Mesenchymal stem cell (in vitro differentiated cells and primary cell): ENCODE data around the gene TBC1D8.

Experiments used
- DNase-seq: peaks from one replicate; pipeline ENCODE4 v3.0.0-alpha.2; 2013
- H2AFZ ChIP-seq: one replicate; pipeline ENCODE4 v1.6.1; 2013; ENCODE audit warnings: low read depth, mild to moderate bottlenecking, control low read depth, inconsistent platforms, low read length, moderate library complexity
- H2AK5ac ChIP-seq: 2 replicates; pipeline ENCODE4 v1.6.1; 2013; ENCODE audit warnings: low read length, moderate library complexity, mild to moderate bottlenecking, inconsistent platforms; ENCODE audit not compliant: severe bottlenecking
- H2BK120ac ChIP-seq: one replicate; pipeline ENCODE4 v1.6.1; 2013; ENCODE audit warnings: low read depth, mild to moderate bottlenecking, inconsistent platforms, low read length, moderate library complexity
- H2BK12ac ChIP-seq, 2 experiments: one replicate each; pipeline ENCODE4 v1.6.1; 2013; ENCODE audit warnings: inconsistent platforms in 2 of 2, low read length in 2 of 2, mild to moderate bottlenecking in 2 of 2, moderate library complexity in 2 of 2, control low read depth in 1 of 2
- H2BK15ac ChIP-seq: one replicate; pipeline ENCODE4 v1.6.1; 2013; ENCODE audit warnings: mild to moderate bottlenecking, low read depth, inconsistent platforms; ENCODE audit not compliant: poor library complexity, severe bottlenecking
- H2BK5ac ChIP-seq: 2 replicates; pipeline ENCODE4 v1.6.1; 2013; ENCODE audit warnings: low read depth, mild to moderate bottlenecking, low read length, control low read depth, inconsistent platforms; ENCODE audit not compliant: poor library complexity, severe bottlenecking
- H3K14ac ChIP-seq, 2 experiments: one replicate each; pipeline ENCODE4 v1.6.1; 2013; ENCODE audit warnings: inconsistent platforms in 2 of 2, low read length in 2 of 2, control low read depth in 1 of 2, mild to moderate bottlenecking in 1 of 2, moderate library complexity in 1 of 2
- H3K18ac ChIP-seq, 2 experiments: one replicate each; pipeline ENCODE4 v1.6.1; 2013; ENCODE audit warnings: inconsistent platforms in 2 of 2, low read length in 2 of 2, control low read depth in 1 of 2, low read depth in 1 of 2, mild to moderate bottlenecking in 1 of 2
- H3K23ac ChIP-seq, 2 experiments: one replicate each; pipeline ENCODE4 v1.6.1; 2013; ENCODE audit warnings: inconsistent platforms in 2 of 2, low read length in 2 of 2, mild to moderate bottlenecking in 2 of 2, moderate library complexity in 2 of 2, control low read depth in 1 of 2
- H3K27ac ChIP-seq: 2 replicates; pipeline ENCODE4 v1.5.1; 2013; ENCODE audit warnings: mild to moderate bottlenecking, moderate library complexity, low read length, control low read depth, inconsistent platforms; ENCODE audit not compliant: poor library complexity, severe bottlenecking
- H3K27me3 ChIP-seq, 2 experiments: 2 replicates each; pipeline versions ENCODE4 v1.6.1 to v1.7.0; 2013; ENCODE audit warnings: low read length in 2 of 2, mild to moderate bottlenecking in 2 of 2, moderate library complexity in 2 of 2, control low read depth in 1 of 2, inconsistent platforms in 1 of 2; ENCODE audit not compliant: control insufficient read depth in 1 of 2, insufficient read depth in 1 of 2
- H3K36me3 ChIP-seq, 2 experiments: 2 replicates each; pipeline versions ENCODE4 v1.6.1 to v1.7.0; 2013; ENCODE audit warnings: low read length in 2 of 2, control low read depth in 1 of 2, inconsistent platforms in 1 of 2, low read depth in 1 of 2, mild to moderate bottlenecking in 1 of 2; ENCODE audit not compliant: insufficient read depth in 2 of 2, control insufficient read depth in 1 of 2
- H3K4ac ChIP-seq, 2 experiments: one replicate each; pipeline ENCODE4 v1.6.1; 2013; ENCODE audit warnings: inconsistent platforms in 2 of 2, low read length in 2 of 2, mild to moderate bottlenecking in 2 of 2, moderate library complexity in 2 of 2, control low read depth in 1 of 2, low read depth in 1 of 2
- H3K4me1 ChIP-seq: 2 replicates; pipeline ENCODE4 v1.6.1; 2013; ENCODE audit warnings: low read depth, low read length, control low read depth; ENCODE audit not compliant: control insufficient read depth, insufficient read depth
- H3K4me2 ChIP-seq: 2 replicates; pipeline ENCODE4 v1.6.1; 2013; ENCODE audit warnings: low read length, mild to moderate bottlenecking, inconsistent platforms; ENCODE audit not compliant: poor library complexity, severe bottlenecking
- H3K4me3 ChIP-seq, 2 experiments: 2 replicates each; pipeline versions ENCODE4 v1.5.1 to v1.7.0; 2013; ENCODE audit warnings: low read length in 2 of 2, mild to moderate bottlenecking in 2 of 2, control low read depth in 1 of 2, low read depth in 1 of 2; ENCODE audit not compliant: insufficient read depth in 1 of 2
- H3K79me1 ChIP-seq: replicated peaks from 2 replicates; pipeline ENCODE4 v1.6.1; 2013; ENCODE audit warnings: mild to moderate bottlenecking, control low read depth, low read length, inconsistent platforms; ENCODE audit not compliant: poor library complexity, severe bottlenecking
- H3K9ac ChIP-seq: 2 replicates; pipeline ENCODE4 v1.7.0; 2013; ENCODE audit warnings: mild to moderate bottlenecking, low read length, moderate library complexity
- H3K9me3 ChIP-seq: 2 replicates; pipeline ENCODE4 v1.7.0; 2013; ENCODE audit warnings: mild to moderate bottlenecking, low read length; ENCODE audit not compliant: control insufficient read depth
- H4K8ac ChIP-seq: one replicate; pipeline ENCODE4 v1.6.1; 2013; ENCODE audit warnings: inconsistent platforms, mild to moderate bottlenecking, low read length, moderate library complexity
- H4K91ac ChIP-seq: one replicate; pipeline ENCODE4 v1.6.1; 2013; ENCODE audit warnings: mild to moderate bottlenecking, low read length, inconsistent platforms
- WGBS: methylation state at CpG from one replicate; pipeline ENCODE4 v1.1.7; 2013; ENCODE audit warnings: mixed read lengths; 5-methylcytosine and 5-hydroxymethylcytosine counted together

Gene TBC1D8

GRCh38 chr2:100999995-101000394, 151.2 kb downstream of the TBC1D8 start:
- Histone ChIP-seq H3K4me2 (no peak overlapping the region), H3K36me3 (peaks cover 8 to 26% of the 10 kb centered on the region in 2 experiments), H3K4me1 (peaks cover 12% of the 10 kb centered on the region), H2BK120ac (no peak overlapping the region), H3K14ac (no peak overlapping the region), H3K4me3 (no peak overlapping the region), H3K9me3 (no peaks in the 10 kb centered on the region), H3K9ac (no peak overlapping the region), H3K4ac (no peak overlapping the region), H3K27me3 (no peaks in the 10 kb centered on the region), H4K8ac (no peak overlapping the region), H2AK5ac (no peak overlapping the region), H3K79me1 (peaks cover 2% of the 10 kb centered on the region), H2BK15ac (no peak overlapping the region), H3K27ac (no peak overlapping the region), H2BK5ac (no peak overlapping the region), H3K23ac (no peak overlapping the region), H2AFZ (no peak overlapping the region), H3K18ac (no peak overlapping the region), H2BK12ac (no peak overlapping the region), H4K91ac (no peak overlapping the region)
- WGBS, result no CpG with 5 or more reads among the region's 2 CpGs
- DNase-seq, result no peak

- Histone ChIP-seq H3K4me3 (no peak overlapping the region), H3K4me2 (no peak overlapping the region), H3K4me1 (peaks cover 5% of the 10 kb centered on the region), H3K27ac (no peak overlapping the region), H3K27me3 (no peaks in the 10 kb centered on the region), H2BK12ac (no peak overlapping the region), H4K8ac (no peak overlapping the region), H2BK15ac (no peak overlapping the region), H3K9ac (peak overlapping the region; percentile 9), H2BK120ac (no peak overlapping the region), H3K18ac (no peak overlapping the region), H2AFZ (no peak overlapping the region), H3K23ac (no peak overlapping the region), H3K14ac (no peak overlapping the region), H2BK5ac (no peak overlapping the region), H3K9me3 (no peaks in the 10 kb centered on the region), H3K4ac (no peak overlapping the region), H4K91ac (no peak overlapping the region), H3K79me1 (peaks cover 2% of the 10 kb centered on the region), H3K36me3 (peaks cover 0 to 18% of the 10 kb centered on the region in 2 experiments), H2AK5ac (no peak overlapping the region)
- 100% methylated on average over 5 of the region's 6 CpGs for WGBS
- no peak for DNase-seq
Measured at GRCh38 chr2:100998235-100998573, 153.0 kb downstream of the TBC1D8 start.

GRCh38 chr2:100997509-100998234, 153.5 kb downstream of the TBC1D8 start:
- no peak overlapping the region for H3K4me3 ChIP-seq
- no peak for DNase-seq
- peaks cover 5% of the 10 kb centered on the region for H3K4me1 ChIP-seq
- no peak overlapping the region for H3K27ac ChIP-seq
- H2AK5ac ChIP-seq, result no peak overlapping the region
- H4K91ac ChIP-seq, result no peak overlapping the region
- peak overlapping the region; percentile 14 for H4K8ac ChIP-seq
- H3K18ac ChIP-seq, result no peak overlapping the region
- H3K36me3 ChIP-seq, result peaks cover 0 to 17% of the 10 kb centered on the region in 2 experiments
- peaks cover 2% of the 10 kb centered on the region for H3K79me1 ChIP-seq
- no peaks in the 10 kb centered on the region for H3K9me3 ChIP-seq
- H2AFZ ChIP-seq, result no peak overlapping the region
- 96% methylated on average over 4 of the region's 5 CpGs for WGBS
- H3K14ac ChIP-seq, result no peak overlapping the region
- H2BK15ac ChIP-seq, result no peak overlapping the region
- no peak overlapping the region for H2BK5ac ChIP-seq
- H3K4ac ChIP-seq, result no peak overlapping the region
- H3K4me2 ChIP-seq, result no peak overlapping the region
- no peak overlapping the region for H2BK120ac ChIP-seq
- no peak overlapping the region for H3K23ac ChIP-seq
- H2BK12ac ChIP-seq, result no peak overlapping the region
- no peaks in the 10 kb centered on the region for H3K27me3 ChIP-seq
- H3K9ac ChIP-seq, result no peak overlapping the region

GRCh38 chr2:100995309-100996075, 155.7 kb downstream of the TBC1D8 start:
- no peak for DNase-seq
- no peaks in the 10 kb centered on the region for H3K9me3 ChIP-seq
- H2BK120ac ChIP-seq, result no peak overlapping the region
- H3K27me3 ChIP-seq, result peaks cover 0 to 5% of the 10 kb centered on the region in 2 experiments
- peaks cover 0 to 27% of the 10 kb centered on the region in 2 experiments for H3K36me3 ChIP-seq
- no peak overlapping the region for H3K23ac ChIP-seq
- H4K8ac ChIP-seq, result no peak overlapping the region
- H2BK5ac ChIP-seq, result no peak overlapping the region
- no peak overlapping the region for H2AK5ac ChIP-seq
- H2AFZ ChIP-seq, result no peak overlapping the region
- H3K4me1 ChIP-seq, result no peaks in the 10 kb centered on the region
- H3K79me1 ChIP-seq, result no peaks in the 10 kb centered on the region
- H2BK12ac ChIP-seq, result no peak overlapping the region
- H3K4me2 ChIP-seq, result no peak overlapping the region
- H3K4ac ChIP-seq, result no peak overlapping the region
- no peak overlapping the region for H3K18ac ChIP-seq
- H2BK15ac ChIP-seq, result no peak overlapping the region
- no peak overlapping the region for H4K91ac ChIP-seq
- H3K9ac ChIP-seq, result no peak overlapping the region
- no peak overlapping the region for H3K14ac ChIP-seq
- no peak overlapping the region for H3K27ac ChIP-seq
- H3K4me3 ChIP-seq, result no peak overlapping the region
- 92% methylated on average over 28 of the region's 28 CpGs for WGBS
